H9 (cell line): Measurements from ENCODE around the gene ZNF366. TPM values are rescaled to one million over a fixed set of nuclear protein-coding genes. Genes with fewer than 3 reads are reported as not detected.

Source experiments
- DNase-seq: peaks from one replicate; pipeline ENCODE4 v3.0.0-alpha.2; 2017
- H2AFZ ChIP-seq: one replicate; pipeline ENCODE4 v1.6.1; 2013; ENCODE audit warnings: mild to moderate bottlenecking, low read length, control low read depth, moderate library complexity
- H2AK5ac ChIP-seq: 2 replicates; pipeline ENCODE4 v1.6.1; 2013; ENCODE audit warnings: low read length, control low read depth, mixed read lengths; ENCODE audit not compliant: insufficient read length
- H2BK120ac ChIP-seq: one replicate; pipeline ENCODE4 v1.6.1; 2013; ENCODE audit warnings: low read depth, mild to moderate bottlenecking, low read length, control low read depth, inconsistent platforms; ENCODE audit not compliant: poor library complexity, severe bottlenecking
- H2BK12ac ChIP-seq: 2 replicates; pipeline ENCODE4 v1.6.1; 2013; ENCODE audit warnings: low read length, control low read depth, mixed read lengths, low read depth; ENCODE audit not compliant: insufficient read length
- H2BK15ac ChIP-seq: 2 replicates; pipeline ENCODE4 v1.6.1; 2013; ENCODE audit warnings: low read depth, low read length, control low read depth
- H2BK20ac ChIP-seq: one replicate; pipeline ENCODE4 v1.6.1; 2013; ENCODE audit warnings: low read depth, mild to moderate bottlenecking, low read length, control low read depth, inconsistent platforms; ENCODE audit not compliant: poor library complexity, severe bottlenecking
- H2BK5ac ChIP-seq: 2 replicates; pipeline ENCODE4 v1.6.1; 2013; ENCODE audit warnings: low read length, control low read depth, mixed read lengths; ENCODE audit not compliant: insufficient read length
- H3K14ac ChIP-seq: 2 replicates; pipeline ENCODE4 v1.6.1; 2013; ENCODE audit warnings: low read length, control low read depth; ENCODE audit not compliant: insufficient read depth
- H3K18ac ChIP-seq: 2 replicates; pipeline ENCODE4 v1.6.1; 2013; ENCODE audit warnings: low read depth, mild to moderate bottlenecking, mixed read lengths, low read length, control low read depth; ENCODE audit not compliant: insufficient read length
- H3K23ac ChIP-seq: 2 replicates; pipeline ENCODE4 v1.6.1; 2013; ENCODE audit warnings: low read length, control low read depth, mixed read lengths, low read depth; ENCODE audit not compliant: insufficient read length
- H3K23me2 ChIP-seq: 2 replicates; pipeline ENCODE4 v1.6.1; 2013; ENCODE audit warnings: low read depth, mild to moderate bottlenecking, mixed read lengths, low read length, control low read depth; ENCODE audit not compliant: insufficient read length, poor library complexity, severe bottlenecking
- H3K27ac ChIP-seq: 2 replicates; pipeline ENCODE4 v1.5.1; 2013; ENCODE audit warnings: low read length, control low read depth, mixed read lengths, low read depth; ENCODE audit not compliant: insufficient read length
- H3K27me3 ChIP-seq: 2 replicates; pipeline ENCODE4 v1.6.1; 2013; ENCODE audit warnings: low read length, control low read depth, inconsistent platforms; ENCODE audit not compliant: insufficient read depth
- H3K4ac ChIP-seq: 2 replicates; pipeline ENCODE4 v1.6.1; 2013; ENCODE audit warnings: low read depth, mild to moderate bottlenecking, control low read depth, inconsistent platforms, low read length, moderate library complexity
- H3K4me1 ChIP-seq: 2 replicates; pipeline ENCODE4 v1.6.1; 2013; ENCODE audit warnings: low read length, control low read depth, inconsistent platforms; ENCODE audit not compliant: insufficient read depth
- H3K4me2 ChIP-seq: 2 replicates; pipeline ENCODE4 v1.6.1; 2013; ENCODE audit warnings: low read length, control low read depth, mixed read lengths; ENCODE audit not compliant: insufficient read length, insufficient read depth
- H3K56ac ChIP-seq: 2 replicates; pipeline ENCODE4 v1.6.1; 2013; ENCODE audit warnings: low read depth, mild to moderate bottlenecking, mixed read lengths, low read length, control low read depth; ENCODE audit not compliant: insufficient read length
- H3K79me1 ChIP-seq: 2 replicates; pipeline ENCODE4 v1.6.1; 2013; ENCODE audit warnings: low read depth, mild to moderate bottlenecking, moderate library complexity, low read length, control low read depth, inconsistent platforms; ENCODE audit not compliant: insufficient read depth, poor library complexity, severe bottlenecking
- H3K79me2 ChIP-seq: 2 replicates; pipeline ENCODE4 v1.6.1; 2013; ENCODE audit warnings: low read length, control low read depth, inconsistent platforms; ENCODE audit not compliant: insufficient read depth
- H3K9ac ChIP-seq: 2 replicates; pipeline ENCODE4 v1.6.1; 2013; ENCODE audit warnings: low read length, control low read depth, mixed read lengths; ENCODE audit not compliant: insufficient read length; ENCODE audit errors: extremely low read depth
- H3K9me3 ChIP-seq: one replicate; pipeline ENCODE4 v1.6.1; 2013; ENCODE audit warnings: low read depth, low read length, inconsistent platforms; ENCODE audit not compliant: control insufficient read depth
- H3T11ph ChIP-seq: one replicate; pipeline ENCODE4 v1.6.1; 2013; ENCODE audit warnings: mild to moderate bottlenecking, low read length, control low read depth, inconsistent platforms
- H4K20me1 ChIP-seq: one replicate; pipeline ENCODE4 v1.6.1; 2013; ENCODE audit not compliant: control insufficient read depth, insufficient read length, insufficient read depth
- H4K5ac ChIP-seq: 2 replicates; pipeline ENCODE4 v1.6.1; 2013; ENCODE audit warnings: low read depth, mild to moderate bottlenecking, mixed read lengths, low read length, control low read depth; ENCODE audit not compliant: insufficient read length
- H4K8ac ChIP-seq: replicated peaks from 2 replicates; pipeline ENCODE4 v1.6.1; 2013; ENCODE audit warnings: low read length, control low read depth, mixed read lengths, low read depth; ENCODE audit not compliant: insufficient read length
- H4K91ac ChIP-seq: 2 replicates; pipeline ENCODE4 v1.6.1; 2013; ENCODE audit warnings: low read depth, mild to moderate bottlenecking, moderate library complexity, mixed read lengths, low read length, control low read depth; ENCODE audit not compliant: insufficient read length
- H3K27ac Mint-ChIP-seq, 3 experiments: 2 replicates in 2 of 3; 3 replicates in 1 of 3; pipeline ENCODE4 v1.8.0; 2020 to 2021; ENCODE audit warnings: mixed read lengths in 3 of 3, mild to moderate bottlenecking in 1 of 3, moderate library complexity in 1 of 3
- H3K27me3 Mint-ChIP-seq: 2 replicates; pipeline ENCODE4 v1.8.0; 2021; ENCODE audit warnings: low read depth, mild to moderate bottlenecking, moderate library complexity, mixed read lengths
- H3K36me3 Mint-ChIP-seq, 3 experiments: 2 replicates in 2 of 3; 3 replicates in 1 of 3; pipeline ENCODE4 v1.8.0; 2020 to 2021; ENCODE audit warnings: low read depth in 3 of 3, mixed read lengths in 3 of 3; ENCODE audit not compliant: insufficient read depth in 1 of 3
- H3K4me1 Mint-ChIP-seq, 2 experiments: 2 replicates each; pipeline ENCODE4 v1.8.0; 2020; ENCODE audit warnings: mixed read lengths in 2 of 2
- H3K4me3 Mint-ChIP-seq, 2 experiments: 2 replicates in 1 of 2; 3 replicates in 1 of 2; pipeline ENCODE4 v1.8.0; 2020 to 2021; ENCODE audit warnings: mild to moderate bottlenecking in 2 of 2, mixed read lengths in 2 of 2, moderate library complexity in 1 of 2
- H3K9me3 Mint-ChIP-seq, 2 experiments: 2 replicates in 1 of 2; 3 replicates in 1 of 2; pipeline ENCODE4 v1.8.0; 2020; ENCODE audit warnings: mild to moderate bottlenecking in 2 of 2, mixed read lengths in 2 of 2, moderate library complexity in 1 of 2
- WGBS: extraction: QIAGEN DNeasy Blood & Tissue Kit; methylation state at CpG from one replicate; pipeline ENCODE4 v1.1.7; 2013; ENCODE audit warnings: missing lambda C conversion rate, low lambda C conversion rate, mixed read lengths; ENCODE audit not compliant: insufficient read length; ENCODE audit errors: extremely low coverage; 5-methylcytosine and 5-hydroxymethylcytosine counted together
- total RNA-seq: library from RNA; stranded (reverse); gene quantifications from 2 replicates; pipeline ENCODE4 v1.2.1, GENCODE V29; 2021
- TF ChIP-seq, protein P1 (sequence below): fragments of 200-600 bp; sonication (generic); conservative IDR thresholded peaks from 3 replicates; pipeline ENCODE4 v1.8.0; 2021; ENCODE audit warnings: antibody characterized with exemption, mild to moderate bottlenecking

ZNF366 gene
- total RNA-seq, 1 experiment from 2014 or later: not detected

DNA sequence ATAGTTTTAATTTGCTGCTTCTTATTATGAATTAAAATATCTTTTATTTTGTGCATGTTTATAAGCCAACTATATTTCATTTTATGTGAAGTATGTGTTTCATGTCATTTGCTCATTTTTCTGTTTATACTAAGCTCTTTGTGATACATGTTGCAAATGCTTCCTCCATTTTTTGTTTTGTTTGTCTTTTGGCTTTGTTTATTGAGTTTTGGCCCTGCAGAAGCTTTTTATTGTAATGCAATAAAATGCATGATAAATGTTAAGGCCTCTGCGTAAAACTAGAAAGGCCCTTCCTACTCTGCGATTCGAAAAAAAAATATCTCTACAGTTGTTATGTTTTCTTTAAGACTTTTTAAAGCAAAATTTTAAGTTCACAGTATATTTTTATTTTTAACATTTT is 9.4 kb downstream of the ZNF366 start:
- WGBS: no CpG with 5 or more reads among the region's 3 CpGs

More for the DNA sequence above, 9.4 kb downstream of the ZNF366 start:
- Histone ChIP-seq H4K5ac (no peak overlapping the region), H3K14ac (no peak overlapping the region), H4K91ac (no peak overlapping the region), H3K23ac (no peak overlapping the region), H4K8ac (no peak overlapping the region), H4K20me1 (no peaks in the 10 kb centered on the region), H3K18ac (no peak overlapping the region), H3K56ac (no peak overlapping the region), H3K9me3 (no peaks in the 10 kb centered on the region), H3K27me3 (no peaks in the 10 kb centered on the region), H2BK20ac (no peak overlapping the region), H3K4me2 (no peak overlapping the region), H3T11ph (no peak overlapping the region), H3K23me2 (no peaks in the 10 kb centered on the region), H2BK15ac (no peak overlapping the region), H2BK120ac (no peak overlapping the region), H3K9ac (no peak overlapping the region), H2AK5ac (no peak overlapping the region), H3K27ac (no peak overlapping the region), H3K4me1 (peaks cover 2% of the 10 kb centered on the region; the same call in 1 of the 2 replicates), H3K79me1 (no peaks in the 10 kb centered on the region), H2BK12ac (no peak overlapping the region), H2BK5ac (no peak overlapping the region), H2AFZ (no peak overlapping the region), H3K4ac (no peak overlapping the region), H3K79me2 (no peaks in the 10 kb centered on the region)
- no peaks in the 10 kb centered on the region for H3K9me3 Mint-ChIP-seq
- TF ChIP-seq, protein P1, sequence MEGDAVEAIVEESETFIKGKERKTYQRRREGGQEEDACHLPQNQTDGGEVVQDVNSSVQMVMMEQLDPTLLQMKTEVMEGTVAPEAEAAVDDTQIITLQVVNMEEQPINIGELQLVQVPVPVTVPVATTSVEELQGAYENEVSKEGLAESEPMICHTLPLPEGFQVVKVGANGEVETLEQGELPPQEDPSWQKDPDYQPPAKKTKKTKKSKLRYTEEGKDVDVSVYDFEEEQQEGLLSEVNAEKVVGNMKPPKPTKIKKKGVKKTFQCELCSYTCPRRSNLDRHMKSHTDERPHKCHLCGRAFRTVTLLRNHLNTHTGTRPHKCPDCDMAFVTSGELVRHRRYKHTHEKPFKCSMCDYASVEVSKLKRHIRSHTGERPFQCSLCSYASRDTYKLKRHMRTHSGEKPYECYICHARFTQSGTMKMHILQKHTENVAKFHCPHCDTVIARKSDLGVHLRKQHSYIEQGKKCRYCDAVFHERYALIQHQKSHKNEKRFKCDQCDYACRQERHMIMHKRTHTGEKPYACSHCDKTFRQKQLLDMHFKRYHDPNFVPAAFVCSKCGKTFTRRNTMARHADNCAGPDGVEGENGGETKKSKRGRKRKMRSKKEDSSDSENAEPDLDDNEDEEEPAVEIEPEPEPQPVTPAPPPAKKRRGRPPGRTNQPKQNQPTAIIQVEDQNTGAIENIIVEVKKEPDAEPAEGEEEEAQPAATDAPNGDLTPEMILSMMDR: no peak
- H3K4me3 Mint-ChIP-seq: no peak overlapping the region
- H3K27me3 Mint-ChIP-seq: no peaks in the 10 kb centered on the region; the same call in none of the 2 replicates
- peaks cover 22 to 38% of the 10 kb centered on the region in 2 experiments for H3K4me1 Mint-ChIP-seq
- H3K36me3 Mint-ChIP-seq: no peaks in the 10 kb centered on the region
- no peak for DNase-seq
- H3K27ac Mint-ChIP-seq: no peak overlapping the region
